BJ (cell line): ENCODE measurements around the gene DENND5B. TPM values are rescaled to one million over a fixed set of nuclear protein-coding genes. Genes with fewer than 3 reads are reported as not detected.
"Not testable (repeated sequence)": the region's sequence is repeated elsewhere in the genome, so short reads cannot be mapped to it uniquely, and the experiment has no call there.

Source experiments
- CTCF ChIA-PET: fragments of 350-600 bp; formaldehyde crosslinking; extraction: SDS; loops from one replicate; lab custom pipeline; 2021; ENCODE audit warnings: antibody characterized with exemption, inconsistent platforms; lab: Yijun Ruan, JAX
- POLR2A ChIA-PET: fragments of 300-600 bp; sonication (Branson Sonifier 250); formaldehyde crosslinking; extraction: SDS; loops from one replicate; lab custom pipeline; 2021; ENCODE audit warnings: antibody characterized with exemption; lab: Charles Lee
- DNase-seq: peaks from one replicate; pipeline ENCODE4 v3.0.0-alpha.2; 2011; ENCODE audit warnings: low read depth
- H3K27me3 ChIP-seq: 2 replicates; pipeline ENCODE4 v1.6.0; 2011; ENCODE audit warnings: low read length; ENCODE audit not compliant: control insufficient read depth, insufficient read depth
- H3K36me3 ChIP-seq: 2 replicates; pipeline ENCODE4 v1.5.1; 2011; ENCODE audit warnings: low read length; ENCODE audit not compliant: control insufficient read depth, insufficient read depth
- H3K4me3 ChIP-seq: 2 replicates; pipeline ENCODE4 v1.5.1; 2011; ENCODE audit warnings: low read depth, mild to moderate bottlenecking, control low read depth, low read length
- polyA plus RNA-seq: library from polyadenylated mRNA; depleted of rRNA; stranded (reverse); fragments of >200 nt; gene quantifications from 2 replicates; pipeline ENCODE4 v1.2.3, GENCODE V29; 2011
- TF ChIP-seq, protein P1 (sequence below): IDR thresholded peaks from 2 replicates; pipeline ENCODE4 v1.5.1; 2011; ENCODE audit warnings: low read depth, mild to moderate bottlenecking, control low read depth, inconsistent platforms, low read length, moderate library complexity; ENCODE audit not compliant: insufficient read depth

Gene DENND5B
- polyA plus RNA-seq, 1 experiment: 5.4 TPM

DNA sequence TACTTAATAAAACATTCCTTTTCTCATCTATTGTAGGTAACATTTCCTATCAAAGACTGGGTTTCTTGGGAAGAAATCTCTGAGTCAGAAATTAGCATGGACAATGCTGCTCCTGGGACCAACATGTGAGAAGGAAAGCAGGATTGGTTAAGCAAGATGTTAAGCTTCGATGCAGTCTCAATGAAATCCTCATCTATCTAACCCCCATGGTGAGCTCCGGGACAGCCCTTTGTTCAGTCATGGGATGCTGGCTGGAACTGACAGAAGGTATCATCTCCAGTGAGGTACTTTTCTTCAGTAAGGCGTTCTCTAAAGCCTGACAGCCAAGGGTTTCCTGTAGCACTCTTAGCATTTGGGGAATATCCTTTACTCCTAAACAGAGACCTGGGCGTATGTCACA is 182.2 kb downstream of the DENND5B start:
- Histone ChIP-seq H3K36me3 (no peaks in the 10 kb centered on the region), H3K27me3 (no peaks in the 10 kb centered on the region), H3K4me3 (no peak overlapping the region)
- ChIA-PET CTCF (no interaction called here), POLR2A (no interaction called here)
- TF ChIP-seq, protein P1, sequence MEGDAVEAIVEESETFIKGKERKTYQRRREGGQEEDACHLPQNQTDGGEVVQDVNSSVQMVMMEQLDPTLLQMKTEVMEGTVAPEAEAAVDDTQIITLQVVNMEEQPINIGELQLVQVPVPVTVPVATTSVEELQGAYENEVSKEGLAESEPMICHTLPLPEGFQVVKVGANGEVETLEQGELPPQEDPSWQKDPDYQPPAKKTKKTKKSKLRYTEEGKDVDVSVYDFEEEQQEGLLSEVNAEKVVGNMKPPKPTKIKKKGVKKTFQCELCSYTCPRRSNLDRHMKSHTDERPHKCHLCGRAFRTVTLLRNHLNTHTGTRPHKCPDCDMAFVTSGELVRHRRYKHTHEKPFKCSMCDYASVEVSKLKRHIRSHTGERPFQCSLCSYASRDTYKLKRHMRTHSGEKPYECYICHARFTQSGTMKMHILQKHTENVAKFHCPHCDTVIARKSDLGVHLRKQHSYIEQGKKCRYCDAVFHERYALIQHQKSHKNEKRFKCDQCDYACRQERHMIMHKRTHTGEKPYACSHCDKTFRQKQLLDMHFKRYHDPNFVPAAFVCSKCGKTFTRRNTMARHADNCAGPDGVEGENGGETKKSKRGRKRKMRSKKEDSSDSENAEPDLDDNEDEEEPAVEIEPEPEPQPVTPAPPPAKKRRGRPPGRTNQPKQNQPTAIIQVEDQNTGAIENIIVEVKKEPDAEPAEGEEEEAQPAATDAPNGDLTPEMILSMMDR: no peak
- DNase-seq: no peak

DNA sequence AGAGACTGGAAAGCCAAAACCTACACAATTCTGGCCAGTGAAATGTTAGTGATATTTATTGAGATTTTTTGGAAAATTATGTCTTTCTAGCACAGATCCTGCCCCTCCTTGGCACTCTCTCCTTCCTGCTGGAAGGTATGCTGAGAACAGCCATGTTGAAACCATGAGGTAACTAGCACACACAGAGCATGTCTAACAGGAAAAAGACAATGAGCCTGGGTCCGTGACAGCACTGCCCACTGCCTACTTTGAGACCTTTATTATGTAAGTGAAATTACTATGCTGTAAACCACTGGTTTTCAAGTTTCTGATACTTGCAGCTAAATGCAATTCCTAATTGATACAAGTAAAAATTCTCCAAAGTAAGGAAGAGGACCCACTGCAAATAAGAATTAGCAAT is 183.4 kb downstream of the DENND5B start:
- DNase-seq: no peak
- TF ChIP-seq, protein P1: no peak
- CTCF ChIA-PET: no interaction called here
- POLR2A ChIA-PET: no interaction called here
- Histone ChIP-seq H3K36me3 (no peaks in the 10 kb centered on the region), H3K27me3 (no peaks in the 10 kb centered on the region), H3K4me3 (no peak overlapping the region)

DNA sequence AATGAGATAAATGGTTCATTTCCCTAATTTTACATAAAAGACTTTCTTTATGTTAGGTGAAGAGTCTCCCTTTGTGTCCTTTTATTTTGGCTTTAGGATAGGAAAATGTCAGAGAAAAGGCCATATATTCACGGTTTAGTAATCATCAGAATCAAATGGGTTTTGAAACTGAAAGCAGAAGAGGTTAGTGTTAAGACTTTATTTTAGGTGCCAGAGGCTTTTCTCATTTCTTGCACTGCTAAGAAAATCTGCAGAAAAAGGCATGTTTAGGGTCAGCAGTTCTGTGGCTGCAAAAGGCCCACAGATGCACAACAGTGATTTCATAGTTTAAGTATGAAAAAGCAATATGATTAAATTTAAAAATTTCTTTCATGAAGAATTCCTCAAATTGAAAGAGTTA is 184.6 kb downstream of the DENND5B start:
- no peak overlapping the region for H3K4me3 ChIP-seq
- TF ChIP-seq, protein P1: no peak
- ChIA-PET POLR2A (interaction anchor here (0.6 kb wide), 1 partner anchor 410 kb away, joined by 3 read pairs; no protein-coding TSS in a partner anchor), CTCF (interaction anchor here (0.8 kb wide), 1 partner anchor 232 kb away, joined by 3 read pairs; no protein-coding TSS in a partner anchor)
- H3K27me3 ChIP-seq: no peaks in the 10 kb centered on the region
- DNase-seq: no peak
- no peaks in the 10 kb centered on the region for H3K36me3 ChIP-seq

DNA sequence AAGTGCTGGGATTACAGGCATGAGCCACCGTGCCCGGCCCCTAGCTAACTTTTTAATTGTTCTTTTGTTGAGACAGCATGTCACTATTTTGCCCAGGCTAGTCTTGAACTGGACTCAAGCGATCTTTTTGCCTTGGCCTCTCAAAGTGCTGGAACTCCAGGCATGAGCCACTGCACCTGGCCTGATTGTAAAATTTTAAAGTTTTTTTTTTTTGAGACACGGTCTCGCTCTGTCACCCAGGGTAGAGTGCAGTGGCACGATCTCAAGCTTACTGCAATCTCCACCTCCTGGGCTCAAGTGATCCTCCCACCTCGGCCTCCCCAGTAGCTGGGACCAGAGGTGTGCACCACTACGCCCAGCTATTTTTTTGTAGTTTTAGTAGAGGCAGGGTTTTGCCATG is 185.9 kb downstream of the DENND5B start:
- POLR2A ChIA-PET: no interaction called here
- no peak overlapping the region for H3K4me3 ChIP-seq
- no peaks in the 10 kb centered on the region for H3K36me3 ChIP-seq
- CTCF ChIA-PET: interaction anchor here (1.2 to 1.7 kb wide), 2 partner anchors 153 to 231 kb away, joined by 3 to 7 read pairs; no protein-coding TSS in a partner anchor
- no peak for DNase-seq
- TF ChIP-seq, protein P1: no peak
- H3K27me3 ChIP-seq: no peaks in the 10 kb centered on the region

DNA sequence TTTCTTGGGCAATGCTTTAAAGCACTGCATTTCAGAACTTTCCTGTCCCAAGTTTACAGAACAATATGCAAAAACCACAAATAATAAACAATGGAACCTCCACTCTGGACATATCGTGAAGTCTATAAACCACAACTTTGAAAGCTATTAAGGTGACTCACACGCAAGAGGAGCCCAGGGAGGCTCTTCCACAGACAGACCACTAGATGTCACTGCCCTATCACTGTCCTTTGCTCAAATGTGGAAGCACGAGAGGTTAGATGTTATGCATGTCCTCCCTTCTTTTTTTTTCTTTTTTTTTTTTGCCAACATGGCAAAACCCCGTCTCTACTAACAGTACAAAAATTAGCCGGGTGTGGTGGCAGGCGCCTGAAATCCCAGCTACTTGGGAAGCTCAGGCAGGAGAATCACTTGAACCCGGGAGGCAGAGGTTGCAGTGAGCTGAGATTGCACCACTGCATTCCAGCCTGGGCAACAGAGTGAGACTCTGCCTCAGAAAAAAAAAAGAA is 187.8 kb downstream of the DENND5B start:
- POLR2A ChIA-PET, H3K36me3 ChIP-seq, H3K4me3 ChIP-seq, H3K27me3 ChIP-seq: not testable (repeated sequence)
- CTCF ChIA-PET: interaction anchor here (0.5 to 2.1 kb wide), 24 partner anchors 11 to 666 kb away, joined by 3 to 14 read pairs (median 4); no protein-coding TSS in a partner anchor
- DNase-seq: peak; percentile 61
- TF ChIP-seq, protein P1: peak; percentile 92
